ENCODE measurements around the gene SLC10A3.

GRCh38 chrX:154439841-154440240 is 50.6 kb downstream of the SLC10A3 start:
- TF ChIP-seq CTCF (conservative IDR thresholded peaks at IDR 0.05 in 1 of 2, IDR thresholded peaks at IDR 0.05 in 1 of 2; ENCODE audit: low read depth in 1 of 2, low read length in 2 of 2) (no peak), EZH2 (IDR thresholded peaks at IDR 0.05; ENCODE audit: low read length, missing control alignments) (no peak)
